Measurements from ENCODE around the gene CFC1B. TPM values are rescaled to one million over a fixed set of nuclear protein-coding genes. Genes with fewer than 3 reads are reported as not detected.
"Not testable (repeated sequence)": the region's sequence is repeated elsewhere in the genome, so short reads cannot be mapped to it uniquely, and the experiment has no call there.

CFC1B gene
- not detected in 2 replicates for total RNA-seq (2014; rRNA removed; shearing (Covaris generic))

GRCh38 chr2:130520992-130521391 lies at the start of gene CFC1B:
Gene CFC1B, plus strand, starts transcription at chr2:130521222. Its CDS starts 263 bp downstream, at chr2:130521485.
- H3K27me3 ChIP-seq (ENCODE audit: control insufficient read depth, insufficient read depth, low read length); H3K4me3 ChIP-seq (ENCODE audit: insufficient read depth, low read depth, low read length); H3K36me3 ChIP-seq (replicated peaks; ENCODE audit: control insufficient read depth, insufficient read depth, low read length); DNase-seq: not testable (repeated sequence)

- not testable (repeated sequence) for H3K36me3 ChIP-seq (replicated peaks; ENCODE audit: control insufficient read depth, insufficient read depth, low read length); DNase-seq; H3K4me3 ChIP-seq (ENCODE audit: insufficient read depth, low read depth, low read length); H3K27me3 ChIP-seq (ENCODE audit: control insufficient read depth, insufficient read depth, low read length)
Observed at GRCh38 chr2:130491073-130491472, 29.9 kb upstream of the CFC1B start.

GRCh38 chr2:130509228-130509627 lies 11.8 kb upstream of the CFC1B start, which contains the start of gene POTEI:
Gene POTEI, minus strand, starts transcription at chr2:130509328. Its CDS starts 93 bp downstream, at chr2:130509235.
- H3K4me3 ChIP-seq (ENCODE audit: insufficient read depth, low read depth, low read length); H3K27me3 ChIP-seq (ENCODE audit: control insufficient read depth, insufficient read depth, low read length); H3K36me3 ChIP-seq (replicated peaks; ENCODE audit: control insufficient read depth, insufficient read depth, low read length); DNase-seq: not testable (repeated sequence)

GRCh38 chr2:130510807-130511746 lies 9.9 kb upstream of the CFC1B start:
- not testable (repeated sequence) for H3K27me3 ChIP-seq (ENCODE audit: control insufficient read depth, insufficient read depth, low read length); H3K36me3 ChIP-seq (replicated peaks; ENCODE audit: control insufficient read depth, insufficient read depth, low read length); H3K4me3 ChIP-seq (ENCODE audit: insufficient read depth, low read depth, low read length); DNase-seq

GRCh38 chr2:130511747-130512451 lies 9.1 kb upstream of the CFC1B start:
- not testable (repeated sequence) for H3K4me3 ChIP-seq (ENCODE audit: insufficient read depth, low read depth, low read length)

GRCh38 chr2:130518516-130519106 lies 2.4 kb upstream of the CFC1B start:
- DNase-seq; H3K36me3 ChIP-seq (replicated peaks; ENCODE audit: control insufficient read depth, insufficient read depth, low read length); H3K4me3 ChIP-seq (ENCODE audit: insufficient read depth, low read depth, low read length); H3K27me3 ChIP-seq (ENCODE audit: control insufficient read depth, insufficient read depth, low read length): not testable (repeated sequence)

More at GRCh38 chr2:130511747-130512451, 9.1 kb upstream of the CFC1B start:
- not testable (repeated sequence) for H3K27me3 ChIP-seq (ENCODE audit: control insufficient read depth, insufficient read depth, low read length); H3K36me3 ChIP-seq (replicated peaks; ENCODE audit: control insufficient read depth, insufficient read depth, low read length); DNase-seq

GRCh38 chr2:130522390-130522789 lies 1.4 kb downstream of the CFC1B start:
- H3K4me3 ChIP-seq (ENCODE audit: insufficient read depth, low read depth, low read length); DNase-seq; H3K27me3 ChIP-seq (ENCODE audit: control insufficient read depth, insufficient read depth, low read length); H3K36me3 ChIP-seq (replicated peaks; ENCODE audit: control insufficient read depth, insufficient read depth, low read length): not testable (repeated sequence)

- DNase-seq; H3K36me3 ChIP-seq (replicated peaks; ENCODE audit: control insufficient read depth, insufficient read depth, low read length); H3K4me3 ChIP-seq (ENCODE audit: insufficient read depth, low read depth, low read length); H3K27me3 ChIP-seq (ENCODE audit: control insufficient read depth, insufficient read depth, low read length): not testable (repeated sequence)
Observed at GRCh38 chr2:130527365-130527967, 6.4 kb downstream of the CFC1B start.

- H3K36me3 ChIP-seq (replicated peaks; ENCODE audit: control insufficient read depth, insufficient read depth, low read length); H3K27me3 ChIP-seq (ENCODE audit: control insufficient read depth, insufficient read depth, low read length); DNase-seq; H3K4me3 ChIP-seq (ENCODE audit: insufficient read depth, low read depth, low read length): not testable (repeated sequence)
Observed at GRCh38 chr2:130529545-130529944, 8.5 kb downstream of the CFC1B start.

GRCh38 chr2:130530212-130530611 lies 9.2 kb downstream of the CFC1B start:
- H3K27me3 ChIP-seq (ENCODE audit: control insufficient read depth, insufficient read depth, low read length); H3K36me3 ChIP-seq (replicated peaks; ENCODE audit: control insufficient read depth, insufficient read depth, low read length); DNase-seq; H3K4me3 ChIP-seq (ENCODE audit: insufficient read depth, low read depth, low read length): not testable (repeated sequence)

- H3K27me3 ChIP-seq (ENCODE audit: control insufficient read depth, insufficient read depth, low read length); H3K36me3 ChIP-seq (replicated peaks; ENCODE audit: control insufficient read depth, insufficient read depth, low read length); H3K4me3 ChIP-seq (ENCODE audit: insufficient read depth, low read depth, low read length); DNase-seq: not testable (repeated sequence)
Observed at GRCh38 chr2:130531225-130531624, 10.2 kb downstream of the CFC1B start.

- H3K36me3 ChIP-seq (replicated peaks; ENCODE audit: control insufficient read depth, insufficient read depth, low read length); DNase-seq; H3K27me3 ChIP-seq (ENCODE audit: control insufficient read depth, insufficient read depth, low read length); H3K4me3 ChIP-seq (ENCODE audit: insufficient read depth, low read depth, low read length): not testable (repeated sequence)
Observed at GRCh38 chr2:130531672-130532071, 10.7 kb downstream of the CFC1B start.

GRCh38 chr2:130536654-130537053 lies 15.6 kb downstream of the CFC1B start:
- DNase-seq; H3K4me3 ChIP-seq (ENCODE audit: insufficient read depth, low read depth, low read length); H3K36me3 ChIP-seq (replicated peaks; ENCODE audit: control insufficient read depth, insufficient read depth, low read length); H3K27me3 ChIP-seq (ENCODE audit: control insufficient read depth, insufficient read depth, low read length): not testable (repeated sequence)

- not testable (repeated sequence) for H3K36me3 ChIP-seq (replicated peaks; ENCODE audit: control insufficient read depth, insufficient read depth, low read length); H3K27me3 ChIP-seq (ENCODE audit: control insufficient read depth, insufficient read depth, low read length); H3K4me3 ChIP-seq (ENCODE audit: insufficient read depth, low read depth, low read length); DNase-seq
Observed at GRCh38 chr2:130538271-130538670, 17.2 kb downstream of the CFC1B start.

Data from H7 (cell line).